BJ (cell line): ENCODE measurements around the gene CAMP. TPM values are rescaled to one million over a fixed set of nuclear protein-coding genes. Genes with fewer than 3 reads are reported as not detected.
"Not testable (repeated sequence)": the region's sequence is repeated elsewhere in the genome, so short reads cannot be mapped to it uniquely, and the experiment has no call there.

Source experiments
- CTCF ChIA-PET: fragments of 350-600 bp; formaldehyde crosslinking; extraction: SDS; loops from one replicate; lab custom pipeline; 2021; ENCODE audit warnings: antibody characterized with exemption, inconsistent platforms; lab: Yijun Ruan, JAX
- POLR2A ChIA-PET: fragments of 300-600 bp; sonication (Branson Sonifier 250); formaldehyde crosslinking; extraction: SDS; loops from one replicate; lab custom pipeline; 2021; ENCODE audit warnings: antibody characterized with exemption; lab: Charles Lee
- DNase-seq: peaks from one replicate; pipeline ENCODE4 v3.0.0-alpha.2; 2011; ENCODE audit warnings: low read depth
- H3K27me3 ChIP-seq: 2 replicates; pipeline ENCODE4 v1.6.0; 2011; ENCODE audit warnings: low read length; ENCODE audit not compliant: control insufficient read depth, insufficient read depth
- H3K36me3 ChIP-seq: 2 replicates; pipeline ENCODE4 v1.5.1; 2011; ENCODE audit warnings: low read length; ENCODE audit not compliant: control insufficient read depth, insufficient read depth
- H3K4me3 ChIP-seq: 2 replicates; pipeline ENCODE4 v1.5.1; 2011; ENCODE audit warnings: low read depth, mild to moderate bottlenecking, control low read depth, low read length
- polyA plus RNA-seq: library from polyadenylated mRNA; depleted of rRNA; stranded (reverse); fragments of >200 nt; gene quantifications from 2 replicates; pipeline ENCODE4 v1.2.3, GENCODE V29; 2011
- TF ChIP-seq, protein P1 (sequence below): IDR thresholded peaks from 2 replicates; pipeline ENCODE4 v1.5.1; 2011; ENCODE audit warnings: low read depth, mild to moderate bottlenecking, control low read depth, inconsistent platforms, low read length, moderate library complexity; ENCODE audit not compliant: insufficient read depth

The CAMP gene
- polyA plus RNA-seq, 1 experiment: not detected

DNA sequence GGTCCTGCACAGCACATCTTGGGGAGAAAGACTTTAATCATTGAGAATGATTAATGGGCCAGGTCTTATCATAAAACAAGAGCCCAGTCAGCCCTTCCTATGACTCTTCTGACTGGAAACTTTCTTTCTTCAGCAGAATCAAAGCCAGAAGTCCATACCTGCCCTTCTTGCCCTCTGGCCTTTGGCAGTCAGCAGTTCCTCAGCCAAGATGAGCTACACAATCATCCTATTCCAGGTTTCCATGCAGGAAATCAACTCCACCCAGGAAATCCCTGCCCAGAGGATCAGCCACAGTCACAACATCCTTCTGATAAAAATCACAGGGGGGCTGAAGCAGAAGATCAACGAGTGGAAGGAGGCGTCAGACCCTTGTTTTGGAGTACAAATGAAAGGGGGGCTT lies 44.5 kb downstream of the CAMP start:
- H3K4me3 ChIP-seq: no peak overlapping the region
- TF ChIP-seq, protein P1, sequence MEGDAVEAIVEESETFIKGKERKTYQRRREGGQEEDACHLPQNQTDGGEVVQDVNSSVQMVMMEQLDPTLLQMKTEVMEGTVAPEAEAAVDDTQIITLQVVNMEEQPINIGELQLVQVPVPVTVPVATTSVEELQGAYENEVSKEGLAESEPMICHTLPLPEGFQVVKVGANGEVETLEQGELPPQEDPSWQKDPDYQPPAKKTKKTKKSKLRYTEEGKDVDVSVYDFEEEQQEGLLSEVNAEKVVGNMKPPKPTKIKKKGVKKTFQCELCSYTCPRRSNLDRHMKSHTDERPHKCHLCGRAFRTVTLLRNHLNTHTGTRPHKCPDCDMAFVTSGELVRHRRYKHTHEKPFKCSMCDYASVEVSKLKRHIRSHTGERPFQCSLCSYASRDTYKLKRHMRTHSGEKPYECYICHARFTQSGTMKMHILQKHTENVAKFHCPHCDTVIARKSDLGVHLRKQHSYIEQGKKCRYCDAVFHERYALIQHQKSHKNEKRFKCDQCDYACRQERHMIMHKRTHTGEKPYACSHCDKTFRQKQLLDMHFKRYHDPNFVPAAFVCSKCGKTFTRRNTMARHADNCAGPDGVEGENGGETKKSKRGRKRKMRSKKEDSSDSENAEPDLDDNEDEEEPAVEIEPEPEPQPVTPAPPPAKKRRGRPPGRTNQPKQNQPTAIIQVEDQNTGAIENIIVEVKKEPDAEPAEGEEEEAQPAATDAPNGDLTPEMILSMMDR: no peak
- peaks cover 3% of the 10 kb centered on the region; the same call in 1 of the 2 replicates for H3K36me3 ChIP-seq
- no peaks in the 10 kb centered on the region for H3K27me3 ChIP-seq
- ChIA-PET CTCF (interaction anchor here (0.5 to 9.8 kb wide), 3 partner anchors 133 to 625 kb away, joined by 3 to 263 read pairs (median 9); no protein-coding TSS in a partner anchor), POLR2A (no interaction called here)
- DNase-seq: no peak

DNA sequence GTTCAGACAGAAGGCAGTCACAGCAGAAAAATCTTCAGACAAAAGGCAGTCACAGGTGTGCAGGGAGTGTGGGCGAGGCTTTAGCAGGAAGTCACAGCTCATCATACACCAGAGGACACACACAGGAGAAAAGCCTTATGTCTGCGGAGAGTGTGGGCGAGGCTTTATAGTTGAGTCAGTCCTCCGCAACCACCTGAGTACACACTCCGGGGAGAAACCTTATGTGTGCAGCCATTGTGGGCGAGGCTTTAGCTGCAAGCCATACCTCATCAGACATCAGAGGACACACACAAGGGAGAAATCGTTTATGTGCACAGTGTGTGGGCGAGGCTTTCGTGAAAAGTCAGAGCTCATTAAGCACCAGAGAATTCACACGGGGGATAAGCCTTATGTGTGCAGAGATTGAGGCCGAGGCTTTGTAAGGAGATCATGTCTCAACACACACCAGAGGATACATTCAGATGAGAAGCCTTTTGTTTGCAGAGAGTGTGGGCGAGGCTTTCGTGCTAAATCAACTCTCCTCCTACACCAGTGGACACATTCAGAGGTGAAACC lies 45.2 kb downstream of the CAMP start:
- Histone ChIP-seq H3K36me3 (peaks cover 3% of the 10 kb centered on the region; the same call in 1 of the 2 replicates), H3K4me3 (no peak overlapping the region), H3K27me3 (no peaks in the 10 kb centered on the region)
- DNase-seq: no peak
- ChIA-PET POLR2A (no interaction called here), CTCF (interaction anchor here (2.1 to 9.8 kb wide), 2 partner anchors 132 to 166 kb away, joined by 9 to 263 read pairs; no protein-coding TSS in a partner anchor)
- TF ChIP-seq, protein P1: no peak

DNA sequence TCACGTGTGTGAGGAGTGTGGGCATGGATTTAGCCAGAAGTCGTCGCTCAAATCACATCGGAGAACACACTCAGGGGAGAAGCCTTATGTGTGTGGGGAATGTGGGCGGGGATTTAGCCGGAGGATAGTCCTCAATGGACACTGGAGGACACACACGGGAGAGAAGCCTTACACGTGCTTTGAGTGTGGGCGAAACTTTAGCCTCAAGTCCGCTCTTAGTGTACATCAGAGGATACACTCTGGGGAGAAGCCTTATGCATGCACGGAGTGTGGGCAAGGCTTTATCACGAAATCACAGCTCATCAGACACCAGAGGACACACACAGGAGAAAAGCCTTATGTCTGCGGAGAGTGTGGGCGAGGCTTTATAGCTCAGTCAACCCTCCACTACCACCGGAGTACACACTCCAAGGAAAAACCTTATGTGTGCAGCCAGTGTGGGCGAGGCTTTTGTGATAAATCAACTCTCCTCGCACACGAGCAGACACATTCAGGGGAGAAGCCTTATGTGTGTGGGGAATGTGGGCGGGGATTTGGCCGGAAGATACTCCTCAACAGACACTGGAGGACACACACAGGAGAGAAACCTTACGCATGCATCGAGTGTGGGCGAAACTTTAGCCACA lies 45.8 kb downstream of the CAMP start:
- ChIA-PET CTCF (interaction anchor here (2.1 to 9.8 kb wide), 2 partner anchors 132 to 165 kb away, joined by 9 to 263 read pairs; no protein-coding TSS in a partner anchor), POLR2A (no interaction called here)
- TF ChIP-seq, protein P1: no peak
- no peak for DNase-seq
- H3K27me3 ChIP-seq: no peaks in the 10 kb centered on the region
- no peak overlapping the region for H3K4me3 ChIP-seq
- H3K36me3 ChIP-seq: peaks cover 3% of the 10 kb centered on the region; the same call in 1 of the 2 replicates

DNA sequence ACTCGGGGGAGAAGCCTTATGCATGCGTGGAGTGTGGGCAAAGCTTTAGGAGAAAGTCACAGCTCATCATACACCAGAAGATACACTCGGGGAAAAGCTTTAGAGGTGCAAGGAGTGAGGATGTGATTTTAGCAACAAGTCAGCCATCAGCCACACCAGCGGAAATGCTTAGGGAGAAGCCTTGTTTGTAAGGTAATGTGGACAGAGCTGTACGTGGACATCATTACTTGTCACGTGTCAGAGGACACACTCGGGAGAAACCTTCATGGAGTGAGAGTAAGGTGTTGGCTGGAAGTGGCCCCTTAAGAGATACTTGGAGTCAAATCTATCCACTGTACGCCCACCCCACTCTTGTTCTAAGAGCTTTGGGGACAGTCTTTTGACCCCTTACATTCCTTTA lies 46.3 kb downstream of the CAMP start:
- CTCF ChIA-PET: interaction anchor here (9.8 kb wide), 1 partner anchor 165 kb away, joined by 263 read pairs; no protein-coding TSS in a partner anchor
- no peak for DNase-seq
- Histone ChIP-seq H3K4me3 (no peak overlapping the region), H3K36me3 (peaks cover 3% of the 10 kb centered on the region; the same call in 1 of the 2 replicates), H3K27me3 (no peaks in the 10 kb centered on the region)
- POLR2A ChIA-PET: no interaction called here
- TF ChIP-seq, protein P1: no peak

DNA sequence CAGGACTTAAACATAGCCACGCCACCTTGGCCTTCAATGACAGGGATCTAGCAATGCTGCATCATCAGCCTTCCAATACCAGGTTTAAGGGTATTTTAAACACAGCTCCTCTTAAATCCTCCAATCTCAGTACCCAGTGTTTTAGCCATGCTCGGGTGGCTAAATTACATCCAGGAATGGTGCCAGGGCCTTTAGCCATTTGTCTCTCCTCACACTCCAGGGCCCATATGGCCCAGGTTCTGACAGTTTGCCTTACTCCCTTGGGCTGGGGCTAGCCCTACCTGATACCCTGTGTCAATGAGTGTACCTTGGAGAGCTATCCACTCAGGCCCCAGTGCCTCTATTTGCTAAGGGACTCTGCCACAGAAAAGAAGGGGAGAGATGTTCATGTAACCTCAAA lies 47.0 kb downstream of the CAMP start:
- peaks cover 3% of the 10 kb centered on the region; the same call in 1 of the 2 replicates for H3K36me3 ChIP-seq
- ChIA-PET POLR2A (no interaction called here), CTCF (interaction anchor here (1.4 to 9.8 kb wide), 2 partner anchors 76 to 164 kb away, joined by 5 to 263 read pairs; no protein-coding TSS in a partner anchor)
- no peak overlapping the region for H3K4me3 ChIP-seq
- no peaks in the 10 kb centered on the region for H3K27me3 ChIP-seq
- DNase-seq: no peak
- TF ChIP-seq, protein P1: no peak

DNA sequence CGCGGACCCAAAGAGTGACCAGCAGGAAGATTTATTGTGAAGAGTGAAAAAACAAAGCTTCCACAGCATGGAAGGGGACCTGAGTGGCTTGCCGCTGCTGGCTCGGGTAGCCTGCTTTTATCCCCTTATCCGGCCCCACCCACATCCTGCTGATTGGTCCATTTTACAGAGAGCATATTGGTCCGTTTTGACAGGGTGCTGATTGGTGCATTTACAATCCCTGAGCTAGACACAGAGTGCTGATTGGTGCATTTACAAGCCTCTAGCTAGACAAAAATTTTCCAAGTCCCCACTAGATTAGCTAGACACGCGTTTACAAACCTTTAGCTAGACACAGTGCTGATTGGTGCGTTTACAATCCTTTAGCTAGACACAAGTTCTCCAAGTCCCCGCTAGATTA lies 47.9 kb downstream of the CAMP start:
- H3K36me3 ChIP-seq, DNase-seq, H3K27me3 ChIP-seq, POLR2A ChIA-PET, H3K4me3 ChIP-seq: not testable (repeated sequence)
- CTCF ChIA-PET: interaction anchor here (1.4 to 9.8 kb wide), 3 partner anchors 76 to 169 kb away, joined by 5 to 263 read pairs (median 7); partner anchors contain the start of genes CCDC51 and TMA7
